Ishikawa (cell line): Measurements from ENCODE around the gene POLR3C.

Source experiments
- CEBPB ChIP-seq: IDR thresholded peaks from 2 replicates; pipeline ENCODE4 v1.6.1; 2012
- EGR1 ChIP-seq: IDR thresholded peaks from 2 replicates; pipeline ENCODE4 v1.6.1; 2012
- FOXM1 ChIP-seq: IDR thresholded peaks from 2 replicates; pipeline ENCODE4 v1.6.1; 2012; ENCODE audit warnings: low read depth, borderline replicate concordance
- MAX ChIP-seq: IDR thresholded peaks from 2 replicates; pipeline ENCODE4 v1.6.1; 2012
- RAD21 ChIP-seq: IDR thresholded peaks from 2 replicates; pipeline ENCODE4 v1.6.1; 2012; ENCODE audit warnings: low read depth
- REST ChIP-seq: IDR thresholded peaks from 2 replicates; pipeline ENCODE4 v1.6.1; 2012; ENCODE audit warnings: low read depth, mild to moderate bottlenecking
- TAF1 ChIP-seq: IDR thresholded peaks from 2 replicates; pipeline ENCODE4 v1.6.1; 2012; ENCODE audit warnings: low read depth, mild to moderate bottlenecking
- YY1 ChIP-seq: IDR thresholded peaks from 2 replicates; pipeline ENCODE4 v1.6.1; 2012; ENCODE audit warnings: low read depth

GRCh38 chr1:145845144-145845513 is 21.1 kb downstream of the POLR3C start:
- TF ChIP-seq CEBPB (no peak), FOXM1 (no peak), TAF1 (no peak), MAX (no peak), EGR1 (no peak), YY1 (no peak), REST (no peak), RAD21 (no peak)
